ENCODE results near the gene DISC1.
"Not testable (repeated sequence)": the region's sequence is repeated elsewhere in the genome, so short reads cannot be mapped to it uniquely, and the experiment has no call there.

The DISC1 gene

GRCh38 chr1:231781892-231782291 lies 155.3 kb downstream of the DISC1 start:
- TF ChIP-seq ZFP30 (CRISPR knock-in tag; IDR thresholded peaks at IDR 0.05) (no peak), ZNF70 (CRISPR knock-in tag; IDR thresholded peaks at IDR 0.05) (no peak), ZNF565 (CRISPR knock-in tag; conservative IDR thresholded peaks at IDR 0.05; ENCODE audit: low read depth) (no peak), ISL1 (CRISPR knock-in tag; IDR thresholded peaks at IDR 0.05) (no peak), SNAI2 (CRISPR knock-in tag; IDR thresholded peaks at IDR 0.05) (no peak), TOX (CRISPR knock-in tag; IDR thresholded peaks at IDR 0.05; ENCODE audit: borderline replicate concordance) (no peak), TSHZ2 (CRISPR knock-in tag; IDR thresholded peaks at IDR 0.05) (no peak), ESRRG (CRISPR knock-in tag; IDR thresholded peaks at IDR 0.05) (no peak), PPARA (CRISPR knock-in tag; IDR thresholded peaks at IDR 0.05; ENCODE audit: borderline replicate concordance) (no peak), ZC3H10 (CRISPR knock-in tag; IDR thresholded peaks at IDR 0.05) (no peak), POU6F1 (CRISPR knock-in tag; IDR thresholded peaks at IDR 0.05; ENCODE audit: borderline replicate concordance, low read depth) (no peak), GLIS3 (CRISPR knock-in tag; IDR thresholded peaks at IDR 0.05) (no peak), BACH2 (CRISPR knock-in tag; IDR thresholded peaks at IDR 0.05; ENCODE audit: borderline replicate concordance) (no peak), ZNF8 (CRISPR knock-in tag; IDR thresholded peaks at IDR 0.05) (no peak), ARNTL (CRISPR knock-in tag; IDR thresholded peaks at IDR 0.05; ENCODE audit: borderline replicate concordance, low read depth) (no peak), CSDC2 (CRISPR knock-in tag; IDR thresholded peaks at IDR 0.05) (no peak), OSR1 (CRISPR knock-in tag; IDR thresholded peaks at IDR 0.05) (no peak)
- TF ChIP-seq, protein P1, sequence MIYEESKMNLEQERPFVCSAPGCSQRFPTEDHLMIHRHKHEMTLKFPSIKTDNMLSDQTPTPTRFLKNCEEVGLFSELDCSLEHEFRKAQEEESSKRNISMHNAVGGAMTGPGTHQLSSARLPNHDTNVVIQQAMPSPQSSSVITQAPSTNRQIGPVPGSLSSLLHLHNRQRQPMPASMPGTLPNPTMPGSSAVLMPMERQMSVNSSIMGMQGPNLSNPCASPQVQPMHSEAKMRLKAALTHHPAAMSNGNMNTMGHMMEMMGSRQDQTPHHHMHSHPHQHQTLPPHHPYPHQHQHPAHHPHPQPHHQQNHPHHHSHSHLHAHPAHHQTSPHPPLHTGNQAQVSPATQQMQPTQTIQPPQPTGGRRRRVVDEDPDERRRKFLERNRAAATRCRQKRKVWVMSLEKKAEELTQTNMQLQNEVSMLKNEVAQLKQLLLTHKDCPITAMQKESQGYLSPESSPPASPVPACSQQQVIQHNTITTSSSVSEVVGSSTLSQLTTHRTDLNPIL (CRISPR knock-in tag; IDR thresholded peaks at IDR 0.05; ENCODE audit: low read depth): no peak
- TF ChIP-seq, protein P2, sequence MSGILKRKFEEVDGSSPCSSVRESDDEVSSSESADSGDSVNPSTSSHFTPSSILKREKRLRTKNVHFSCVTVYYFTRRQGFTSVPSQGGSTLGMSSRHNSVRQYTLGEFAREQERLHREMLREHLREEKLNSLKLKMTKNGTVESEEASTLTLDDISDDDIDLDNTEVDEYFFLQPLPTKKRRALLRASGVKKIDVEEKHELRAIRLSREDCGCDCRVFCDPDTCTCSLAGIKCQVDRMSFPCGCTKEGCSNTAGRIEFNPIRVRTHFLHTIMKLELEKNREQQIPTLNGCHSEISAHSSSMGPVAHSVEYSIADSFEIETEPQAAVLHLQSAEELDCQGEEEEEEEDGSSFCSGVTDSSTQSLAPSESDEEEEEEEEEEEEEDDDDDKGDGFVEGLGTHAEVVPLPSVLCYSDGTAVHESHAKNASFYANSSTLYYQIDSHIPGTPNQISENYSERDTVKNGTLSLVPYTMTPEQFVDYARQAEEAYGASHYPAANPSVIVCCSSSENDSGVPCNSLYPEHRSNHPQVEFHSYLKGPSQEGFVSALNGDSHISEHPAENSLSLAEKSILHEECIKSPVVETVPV (CRISPR knock-in tag; IDR thresholded peaks at IDR 0.05): no peak
- peak; percentile 42; the same call in 2 of the 3 replicates for ATAC-seq

DNA sequence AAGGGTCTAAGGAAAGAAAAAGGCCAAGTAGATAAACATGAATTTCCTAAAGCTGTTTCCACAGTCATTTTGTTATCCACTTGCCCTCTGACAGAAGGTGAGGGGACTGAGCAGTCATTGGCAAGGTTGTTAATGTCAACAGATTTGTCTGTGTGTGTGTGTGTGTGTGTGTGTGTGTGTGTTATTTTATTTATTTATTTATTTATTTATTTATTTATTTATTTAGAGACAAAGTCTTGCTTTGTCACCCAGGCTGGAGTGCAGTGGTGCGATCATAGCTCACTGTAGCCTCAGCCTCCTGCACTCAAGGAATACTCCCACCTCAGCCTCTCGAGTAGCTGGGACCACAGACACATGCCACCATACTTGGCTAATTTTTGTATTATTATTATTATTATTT lies 158.5 kb downstream of the DISC1 start:
- ATAC-seq: not testable (repeated sequence)

GRCh38 chr1:231786126-231786525 lies 159.5 kb downstream of the DISC1 start:
- ATAC-seq: no peak
- TF ChIP-seq ZC3H10 (CRISPR knock-in tag; IDR thresholded peaks at IDR 0.05) (no peak), RARB (CRISPR knock-in tag; IDR thresholded peaks at IDR 0.05) (no peak), ZNF8 (CRISPR knock-in tag; IDR thresholded peaks at IDR 0.05) (no peak), PPARA (CRISPR knock-in tag; IDR thresholded peaks at IDR 0.05; ENCODE audit: borderline replicate concordance) (no peak), ZNF565 (CRISPR knock-in tag; conservative IDR thresholded peaks at IDR 0.05; ENCODE audit: low read depth) (no peak), TCF4 (CRISPR knock-in tag; IDR thresholded peaks at IDR 0.05; ENCODE audit: borderline replicate concordance) (no peak), ARNTL (CRISPR knock-in tag; IDR thresholded peaks at IDR 0.05; ENCODE audit: borderline replicate concordance, low read depth) (no peak), OSR1 (CRISPR knock-in tag; IDR thresholded peaks at IDR 0.05) (no peak)

DNA sequence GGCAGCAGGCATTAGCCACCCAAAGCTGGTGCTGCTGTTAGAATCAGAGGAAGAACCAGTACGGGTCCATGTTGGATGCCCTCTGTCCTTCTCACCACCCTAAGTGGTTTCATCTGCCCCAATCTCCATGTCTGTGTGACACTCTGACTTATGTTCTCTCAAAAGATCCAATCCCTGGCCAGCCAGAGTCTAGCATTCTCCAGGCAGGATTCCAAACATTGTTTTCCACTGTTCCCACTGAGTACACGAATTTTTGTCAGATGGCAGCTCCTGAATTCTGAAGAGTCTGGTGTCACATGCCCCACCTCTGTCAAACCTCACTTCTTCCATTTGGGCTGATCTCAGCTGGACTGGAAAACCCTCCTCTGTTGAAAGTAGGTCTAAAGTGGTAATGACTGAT lies 166.0 kb downstream of the DISC1 start:
- ATAC-seq: peak; percentile 19; the same call in 2 of the 3 replicates
- TF ChIP-seq ZNF70 (CRISPR knock-in tag; IDR thresholded peaks at IDR 0.05): no peak
- no peak for TF ChIP-seq ZFP3 (CRISPR knock-in tag; IDR thresholded peaks at IDR 0.05)
- TF ChIP-seq GLIS3 (CRISPR knock-in tag; IDR thresholded peaks at IDR 0.05): no peak
- TF ChIP-seq TSHZ2 (CRISPR knock-in tag; IDR thresholded peaks at IDR 0.05): no peak
- no peak for TF ChIP-seq PATZ1 (CRISPR knock-in tag; IDR thresholded peaks at IDR 0.05; ENCODE audit: borderline replicate concordance)
- no peak for TF ChIP-seq TCF4 (CRISPR knock-in tag; IDR thresholded peaks at IDR 0.05; ENCODE audit: borderline replicate concordance)
- no peak for TF ChIP-seq TOX (CRISPR knock-in tag; IDR thresholded peaks at IDR 0.05; ENCODE audit: borderline replicate concordance)
- no peak for TF ChIP-seq OSR1 (CRISPR knock-in tag; IDR thresholded peaks at IDR 0.05)
- TF ChIP-seq BACH2 (CRISPR knock-in tag; IDR thresholded peaks at IDR 0.05; ENCODE audit: borderline replicate concordance): no peak
- no peak for TF ChIP-seq ARNTL (CRISPR knock-in tag; IDR thresholded peaks at IDR 0.05; ENCODE audit: borderline replicate concordance, low read depth)
- no peak for TF ChIP-seq RARB (CRISPR knock-in tag; IDR thresholded peaks at IDR 0.05)
- TF ChIP-seq ZFP30 (CRISPR knock-in tag; IDR thresholded peaks at IDR 0.05): no peak
- no peak for TF ChIP-seq ESRRG (CRISPR knock-in tag; IDR thresholded peaks at IDR 0.05)
- no peak for TF ChIP-seq CSDC2 (CRISPR knock-in tag; IDR thresholded peaks at IDR 0.05)
